Measurements from ENCODE around the gene PIP4P1. TPM values are rescaled to one million over a fixed set of nuclear protein-coding genes. Genes with fewer than 3 reads are reported as not detected.
A peak's percentile ranks its signal among the peaks of the same experiment; 100 is the strongest.

Gene PIP4P1
- total and polyA plus RNA-seq, 2 of the 13 experiments (the other 11 are each of a cell fraction or from before 2014, with no cell fraction given) = 33.4 to 47.0 TPM

- TF ChIP-seq ZUFSP (CRISPR knock-in tag; IDR thresholded peaks at IDR 0.05; ENCODE audit: borderline replicate concordance) = no peak
- TF ChIP-seq ZNF768 (CRISPR knock-in tag; IDR thresholded peaks at IDR 0.05) = peak; percentile 70
- no peak for TF ChIP-seq PTBP1 (IDR thresholded peaks at IDR 0.05; ENCODE audit: low read depth, low read length, poor library complexity, severe bottlenecking)
- peak; percentile 82; the same call in 1 of the 2 replicates for TF ChIP-seq SNAPC5 (CRISPR knock-in tag; IDR thresholded peaks at IDR 0.05; ENCODE audit: borderline replicate concordance)
- TF ChIP-seq BCL3 (CRISPR knock-in tag; IDR thresholded peaks at IDR 0.05) = no peak
- peak; percentile 66 for TF ChIP-seq BCL6 (CRISPR knock-in tag; IDR thresholded peaks at IDR 0.05)
- no peak for TF ChIP-seq ZNF841 (CRISPR knock-in tag; IDR thresholded peaks at IDR 0.05; ENCODE audit: borderline replicate concordance)
- TF ChIP-seq ZNF720 (CRISPR knock-in tag; IDR thresholded peaks at IDR 0.05) = no peak
- no peak for TF ChIP-seq IRF1 (CRISPR knock-in tag; IDR thresholded peaks at IDR 0.05; ENCODE audit: low read depth)
- TF ChIP-seq ZBTB4 (CRISPR knock-in tag; IDR thresholded peaks at IDR 0.05; ENCODE audit: borderline replicate concordance) = no peak; the same call in 1 of the 2 replicates
- peak in 1 of 2 experiments; percentile 7; a peak in 2 of 4 replicates for TF ChIP-seq EP300 (IDR thresholded peaks at IDR 0.05; ENCODE audit: low read depth in 2 of 2, low read length in 2 of 2)
- peak; percentile 53 for TF ChIP-seq EP300 (CRISPR knock-in tag; IDR thresholded peaks at IDR 0.05; ENCODE audit: borderline replicate concordance)
- TF ChIP-seq ZNF138 (CRISPR knock-in tag; IDR thresholded peaks at IDR 0.05; ENCODE audit: low read depth) = no peak; the same call in 1 of the 2 replicates
- TF ChIP-seq ZNF333 (CRISPR knock-in tag; IDR thresholded peaks at IDR 0.05; ENCODE audit: borderline replicate concordance) = 0 out of 2 replicates have a peak, but pooled peaks have one; percentile 79
- TF ChIP-seq ZNF512B (CRISPR knock-in tag; IDR thresholded peaks at IDR 0.05; ENCODE audit: borderline replicate concordance) = 0 out of 2 replicates have a peak, but pooled peaks have one; percentile 5
- TF ChIP-seq STAG1 (CRISPR knock-in tag; IDR thresholded peaks at IDR 0.05) = peak; percentile 1; the same call in 1 of the 2 replicates
- TF ChIP-seq ZBTB3 (CRISPR knock-in tag; IDR thresholded peaks at IDR 0.05; ENCODE audit: borderline replicate concordance, low read depth) = no peak
Observed at GRCh38 chr14:20454516-20455354, 6.5 kb downstream of the PIP4P1 start, which contains the start of the genes APEX1 and OSGEP (continued).
